ENCODE results near the gene COQ8A. TPM values are rescaled to one million over a fixed set of nuclear protein-coding genes. Genes with fewer than 3 reads are reported as not detected.
"Not testable (repeated sequence)": the region's sequence is repeated elsewhere in the genome, so short reads cannot be mapped to it uniquely, and the experiment has no call there.

COQ8A gene
- total and polyA plus RNA-seq, 5 donors = 130 to 238 (median 201) TPM

DNA sequence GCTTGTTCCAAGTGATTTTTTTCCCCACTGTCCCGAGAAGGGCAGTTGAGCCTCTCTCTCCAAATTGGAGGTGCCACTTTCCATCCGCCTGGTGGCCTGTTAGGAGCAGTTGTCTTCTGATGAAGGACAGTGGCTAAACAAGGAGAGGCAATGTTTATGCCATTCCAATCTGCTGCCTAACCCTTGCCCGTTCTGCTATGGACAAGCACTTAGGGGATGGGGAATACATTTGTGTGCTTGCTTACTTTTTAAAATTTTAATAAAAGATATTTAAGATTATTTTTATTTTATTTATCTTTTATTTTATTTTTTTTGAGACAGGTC lies 12.0 kb downstream of the COQ8A start:
- DNase-seq = no peak
- intact Hi-C loops (cut with DNase I) = no loop called here
- Histone ChIP-seq H3K9me3 (ENCODE audit: control insufficient read depth, low read length) (no peaks in the 10 kb centered on the region), H3K27me3 (ENCODE audit: control insufficient read depth, insufficient read depth) (no peaks in the 10 kb centered on the region), H3K4me3 (ENCODE audit: low read length) (no peak overlapping the region), H3K27ac (ENCODE audit: low read length) (peak overlapping the region; percentile 12), H3K4me1 (ENCODE audit: control insufficient read depth, insufficient read depth, low read length) (peaks cover 3% of the 10 kb centered on the region)
- WGBS = 72% methylated on average over 3 of the region's 3 CpGs
- peak in 1 of 2 donors; percentile 20 for ATAC-seq

DNA sequence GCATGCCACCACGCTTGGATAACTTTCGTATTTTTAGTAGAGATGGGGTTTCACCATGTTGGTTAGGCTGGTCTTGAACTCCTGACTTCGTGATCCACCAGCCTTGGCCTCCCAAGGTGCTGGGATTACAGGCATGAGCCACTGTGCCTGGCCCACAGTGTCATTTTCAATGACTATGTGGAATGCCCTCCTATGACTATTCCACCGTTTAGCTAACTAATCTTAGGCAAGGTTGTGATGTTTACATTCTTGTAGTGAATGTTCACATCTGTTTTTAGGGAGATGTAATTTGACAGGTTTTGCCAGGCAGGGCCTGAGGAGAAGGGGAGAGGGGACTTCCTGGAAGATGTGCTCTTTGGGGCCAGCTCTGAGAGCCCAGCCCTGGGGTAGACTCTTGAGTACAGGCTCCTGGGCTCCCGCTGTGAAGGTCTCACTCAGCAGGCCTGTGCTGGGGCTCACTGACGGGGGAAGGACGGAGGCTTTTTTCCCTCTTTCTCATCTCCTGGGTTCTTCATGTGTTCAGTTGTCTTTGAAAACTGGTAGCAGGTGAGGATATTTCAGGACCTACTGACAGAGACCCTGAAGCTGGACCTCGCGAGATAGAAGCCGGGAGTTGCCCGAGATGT lies 13.2 kb downstream of the COQ8A start:
- DNase-seq (no peak), ATAC-seq (no peak)
- Histone ChIP-seq H3K27me3 (ENCODE audit: control insufficient read depth, insufficient read depth) (no peaks in the 10 kb centered on the region), H3K4me3 (ENCODE audit: low read length) (no peak overlapping the region), H3K27ac (ENCODE audit: low read length) (no peak overlapping the region), H3K9me3 (ENCODE audit: control insufficient read depth, low read length) (no peaks in the 10 kb centered on the region), H3K4me1 (ENCODE audit: control insufficient read depth, insufficient read depth, low read length) (peaks cover 3% of the 10 kb centered on the region)
- 94% methylated on average over 11 of the region's 11 CpGs for WGBS
- intact Hi-C loops (cut with DNase I) = no loop called here

DNA sequence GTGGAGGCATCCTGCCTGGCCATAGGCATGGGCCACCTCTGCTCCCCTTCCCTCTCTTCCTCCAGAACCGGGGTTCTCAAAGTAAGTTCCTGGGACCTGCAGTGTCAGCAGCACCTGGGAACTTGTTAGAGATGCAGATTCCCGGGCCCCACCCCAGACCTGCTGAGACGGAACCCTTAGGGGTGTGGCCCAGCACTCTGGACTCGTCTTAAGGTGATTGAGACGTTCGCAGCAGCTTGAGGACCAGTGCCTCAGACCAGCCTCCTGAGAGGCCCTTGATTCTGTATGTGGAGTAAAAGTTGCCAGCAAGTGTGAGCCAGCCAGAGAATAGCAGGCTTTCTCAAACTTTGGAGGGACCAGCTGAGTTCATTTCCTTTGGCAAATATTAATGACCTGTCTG lies 14.2 kb downstream of the COQ8A start:
- peaks cover 2% of the 10 kb centered on the region for H3K4me1 ChIP-seq (ENCODE audit: control insufficient read depth, insufficient read depth, low read length)
- intact Hi-C loops (cut with DNase I) = no loop called here
- WGBS = 91% methylated on average over 6 of the region's 6 CpGs
- H3K4me3 ChIP-seq (ENCODE audit: low read length) = no peak overlapping the region
- no peaks in the 10 kb centered on the region for H3K27me3 ChIP-seq (ENCODE audit: control insufficient read depth, insufficient read depth)
- no peak overlapping the region for H3K27ac ChIP-seq (ENCODE audit: low read length)
- DNase-seq (no peak), ATAC-seq (no peak)
- H3K9me3 ChIP-seq (ENCODE audit: control insufficient read depth, low read length) = no peaks in the 10 kb centered on the region

DNA sequence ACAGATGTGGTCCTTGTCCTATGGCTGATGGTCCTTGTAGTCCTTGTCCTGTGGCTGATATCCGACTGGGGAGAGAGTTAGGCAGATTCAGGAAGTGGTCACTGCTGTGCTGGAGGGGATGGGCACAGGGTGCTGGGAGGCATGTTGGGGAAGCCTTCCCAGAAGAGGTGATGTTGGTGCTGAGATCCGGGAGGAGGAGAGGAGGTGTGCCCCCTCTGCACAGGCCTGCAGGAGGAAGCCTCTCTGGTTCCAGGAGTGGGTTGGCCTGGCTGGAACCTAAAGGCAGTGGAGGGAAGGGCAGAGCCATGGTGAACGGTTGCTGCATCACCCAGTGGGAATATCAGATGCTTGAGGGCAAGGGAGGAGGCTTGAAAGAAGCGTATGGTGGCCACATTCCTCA lies 14.7 kb downstream of the COQ8A start:
- no peaks in the 10 kb centered on the region for H3K27me3 ChIP-seq (ENCODE audit: control insufficient read depth, insufficient read depth)
- H3K4me1 ChIP-seq (ENCODE audit: control insufficient read depth, insufficient read depth, low read length) = peaks cover 2% of the 10 kb centered on the region
- ATAC-seq = no peak
- no peaks in the 10 kb centered on the region for H3K9me3 ChIP-seq (ENCODE audit: control insufficient read depth, low read length)
- WGBS = 88% methylated on average over 4 of the region's 4 CpGs
- intact Hi-C loops (cut with DNase I) = no loop called here
- no peak overlapping the region for H3K27ac ChIP-seq (ENCODE audit: low read length)
- no peak overlapping the region for H3K4me3 ChIP-seq (ENCODE audit: low read length)
- no peak for DNase-seq

DNA sequence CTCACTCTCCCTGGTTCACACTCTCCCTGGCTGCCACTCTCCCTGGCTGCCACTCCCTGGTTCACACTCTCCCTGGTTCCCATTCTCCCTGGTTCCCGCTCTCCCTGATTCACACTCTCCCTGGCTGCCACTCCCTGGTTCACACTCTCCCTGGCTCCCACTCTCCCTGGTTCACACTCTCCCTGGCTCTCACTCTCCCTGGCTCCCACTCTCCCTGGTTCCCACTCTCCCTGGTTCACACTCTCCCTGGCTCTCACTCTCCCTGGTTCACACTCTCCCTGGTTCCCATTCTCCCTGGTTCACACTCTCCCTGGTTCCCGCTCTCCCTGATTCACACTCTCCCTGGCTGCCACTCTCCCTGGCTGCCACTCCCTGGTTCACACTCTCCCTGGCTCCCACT lies 15.8 kb downstream of the COQ8A start:
- H3K4me3 ChIP-seq (ENCODE audit: low read length); H3K4me1 ChIP-seq (ENCODE audit: control insufficient read depth, insufficient read depth, low read length); H3K9me3 ChIP-seq (ENCODE audit: control insufficient read depth, low read length); H3K27ac ChIP-seq (ENCODE audit: low read length); H3K27me3 ChIP-seq (ENCODE audit: control insufficient read depth, insufficient read depth); ATAC-seq; intact Hi-C loops (cut with DNase I); DNase-seq: not testable (repeated sequence)
- 99% methylated on average over 2 of the region's 2 CpGs for WGBS

DNA sequence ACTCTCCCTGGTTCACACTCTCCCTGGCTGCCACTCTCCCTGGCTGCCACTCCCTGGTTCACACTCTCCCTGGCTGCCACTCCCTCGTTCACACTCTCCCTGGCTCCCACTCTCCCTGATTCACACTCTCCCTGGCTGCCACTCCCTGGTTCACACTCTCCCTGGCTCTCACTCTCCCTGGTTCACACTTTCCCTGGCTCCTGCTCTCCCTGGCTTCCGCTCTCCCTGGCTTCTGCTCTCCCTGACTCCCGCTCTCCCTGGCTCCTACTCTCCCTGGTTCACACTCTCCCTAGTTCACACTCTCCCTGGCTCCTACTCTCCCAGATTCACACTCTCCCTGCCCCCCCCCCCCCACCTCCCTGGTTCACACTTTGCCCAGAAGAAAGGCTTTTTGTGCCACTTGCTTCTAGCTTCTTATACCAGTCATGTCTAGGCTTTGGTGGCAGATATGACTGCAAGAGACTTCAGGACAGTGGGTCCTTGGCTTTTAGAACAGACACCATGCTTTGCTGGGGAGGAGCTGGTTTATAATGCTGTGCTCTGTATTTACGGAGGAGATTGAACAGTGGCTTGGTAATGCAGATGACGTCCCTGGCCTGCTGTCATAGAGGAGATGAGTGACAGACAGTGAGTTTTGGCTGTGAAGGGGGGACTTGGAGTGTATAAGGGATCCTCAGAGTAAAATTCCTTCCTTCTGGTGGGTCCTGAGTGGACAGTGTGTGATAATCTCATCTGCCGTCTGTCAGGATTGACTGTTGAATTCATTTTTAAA lies 17.0 kb downstream of the COQ8A start:
- 83% methylated on average over 6 of the region's 6 CpGs for WGBS
- DNase-seq = no peak
- Histone ChIP-seq H3K27ac (ENCODE audit: low read length) (peak overlapping the region; percentile 69), H3K4me3 (ENCODE audit: low read length) (no peak overlapping the region), H3K27me3 (ENCODE audit: control insufficient read depth, insufficient read depth) (no peaks in the 10 kb centered on the region), H3K4me1 (ENCODE audit: control insufficient read depth, insufficient read depth, low read length) (no peaks in the 10 kb centered on the region), H3K9me3 (ENCODE audit: control insufficient read depth, low read length) (no peaks in the 10 kb centered on the region)
- intact Hi-C loops (cut with DNase I) = no loop called here
- no peak for ATAC-seq

DNA sequence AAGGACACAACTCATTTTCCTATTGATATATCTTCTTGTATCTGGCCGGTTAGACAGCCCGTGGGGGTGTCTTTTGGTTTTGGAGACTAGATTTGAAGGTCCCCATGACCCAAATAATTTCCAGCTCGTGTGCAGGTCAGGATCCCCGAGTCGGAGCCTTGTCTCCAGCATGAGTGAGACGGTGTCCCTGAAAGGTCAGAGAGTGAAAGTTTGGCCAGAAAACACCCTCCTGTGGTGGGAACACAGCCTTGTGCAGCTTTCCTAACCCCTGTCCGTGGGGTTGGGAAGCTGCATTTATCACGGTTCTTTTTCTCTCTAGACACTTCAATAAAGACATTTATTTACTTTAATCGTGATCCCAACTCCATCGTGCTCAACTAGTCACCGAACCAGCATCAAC lies 17.6 kb downstream of the COQ8A start:
- DNase-seq = no peak
- Histone ChIP-seq H3K4me1 (ENCODE audit: control insufficient read depth, insufficient read depth, low read length) (no peaks in the 10 kb centered on the region), H3K27ac (ENCODE audit: low read length) (peak overlapping the region; percentile 69), H3K27me3 (ENCODE audit: control insufficient read depth, insufficient read depth) (no peaks in the 10 kb centered on the region), H3K4me3 (ENCODE audit: low read length) (no peak overlapping the region), H3K9me3 (ENCODE audit: control insufficient read depth, low read length) (no peaks in the 10 kb centered on the region)
- intact Hi-C loops (cut with DNase I) = no loop called here
- peak in 1 of 2 donors; percentile 34 for ATAC-seq
- WGBS = 81% methylated on average over 11 of the region's 11 CpGs

DNA sequence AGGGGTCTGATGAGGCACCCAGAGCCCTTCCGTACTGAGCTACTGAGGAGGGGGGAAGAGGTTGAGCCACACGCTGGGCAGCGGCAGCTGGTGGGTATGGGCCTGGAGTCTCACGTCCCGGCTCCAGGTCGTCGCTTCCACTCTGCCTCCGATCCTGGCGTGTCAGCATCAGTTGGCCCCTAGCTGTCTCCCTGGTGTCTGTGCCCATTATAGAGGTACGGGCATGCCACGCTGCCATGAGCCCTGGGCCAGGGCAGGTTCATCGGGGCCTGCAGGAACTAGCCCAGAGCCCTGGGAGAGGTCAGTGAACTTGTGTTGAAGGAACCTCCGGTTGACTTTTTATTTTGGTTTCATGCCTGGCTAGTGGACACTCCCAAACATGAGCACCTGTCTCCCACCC lies 18.2 kb downstream of the COQ8A start:
- ATAC-seq = no peak
- Histone ChIP-seq H3K4me1 (ENCODE audit: control insufficient read depth, insufficient read depth, low read length) (no peaks in the 10 kb centered on the region), H3K9me3 (ENCODE audit: control insufficient read depth, low read length) (no peaks in the 10 kb centered on the region), H3K4me3 (ENCODE audit: low read length) (no peak overlapping the region), H3K27me3 (ENCODE audit: control insufficient read depth, insufficient read depth) (no peaks in the 10 kb centered on the region), H3K27ac (ENCODE audit: low read length) (no peak overlapping the region)
- no peak for DNase-seq
- intact Hi-C loops (cut with DNase I) = no loop called here
- 96% methylated on average over 13 of the region's 13 CpGs for WGBS

DNA sequence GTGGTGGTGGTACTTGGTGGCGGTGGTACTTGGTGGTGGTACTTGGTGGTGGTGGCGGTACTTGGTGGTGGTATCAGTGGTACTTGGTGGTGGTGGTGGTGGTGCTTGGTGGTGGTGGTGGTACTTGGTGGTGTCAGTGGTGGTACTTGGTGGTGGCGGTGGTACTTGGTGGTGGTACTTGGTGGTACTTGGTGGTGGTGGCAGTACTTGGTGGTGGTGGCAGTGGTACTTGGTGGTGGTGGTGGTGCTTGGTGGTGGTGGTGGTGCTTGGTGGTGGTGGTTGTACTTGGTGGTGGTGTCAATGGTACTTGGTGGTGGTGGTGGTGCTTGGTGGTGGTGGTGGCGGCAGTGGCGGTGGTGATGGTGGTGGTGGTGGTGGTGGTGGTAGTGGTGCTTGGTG lies 20.2 kb downstream of the COQ8A start:
- Histone ChIP-seq H3K9me3 (ENCODE audit: control insufficient read depth, low read length) (no peaks in the 10 kb centered on the region), H3K4me1 (ENCODE audit: control insufficient read depth, insufficient read depth, low read length) (peaks cover 2% of the 10 kb centered on the region), H3K4me3 (ENCODE audit: low read length) (no peak overlapping the region), H3K27ac (ENCODE audit: low read length) (no peak overlapping the region), H3K27me3 (ENCODE audit: control insufficient read depth, insufficient read depth) (no peaks in the 10 kb centered on the region)
- DNase-seq (no peak), ATAC-seq (peak in 1 of 2 donors; percentile 5)
- WGBS = 80% methylated on average over 5 of the region's 5 CpGs
- intact Hi-C loops (cut with DNase I) = no loop called here

DNA sequence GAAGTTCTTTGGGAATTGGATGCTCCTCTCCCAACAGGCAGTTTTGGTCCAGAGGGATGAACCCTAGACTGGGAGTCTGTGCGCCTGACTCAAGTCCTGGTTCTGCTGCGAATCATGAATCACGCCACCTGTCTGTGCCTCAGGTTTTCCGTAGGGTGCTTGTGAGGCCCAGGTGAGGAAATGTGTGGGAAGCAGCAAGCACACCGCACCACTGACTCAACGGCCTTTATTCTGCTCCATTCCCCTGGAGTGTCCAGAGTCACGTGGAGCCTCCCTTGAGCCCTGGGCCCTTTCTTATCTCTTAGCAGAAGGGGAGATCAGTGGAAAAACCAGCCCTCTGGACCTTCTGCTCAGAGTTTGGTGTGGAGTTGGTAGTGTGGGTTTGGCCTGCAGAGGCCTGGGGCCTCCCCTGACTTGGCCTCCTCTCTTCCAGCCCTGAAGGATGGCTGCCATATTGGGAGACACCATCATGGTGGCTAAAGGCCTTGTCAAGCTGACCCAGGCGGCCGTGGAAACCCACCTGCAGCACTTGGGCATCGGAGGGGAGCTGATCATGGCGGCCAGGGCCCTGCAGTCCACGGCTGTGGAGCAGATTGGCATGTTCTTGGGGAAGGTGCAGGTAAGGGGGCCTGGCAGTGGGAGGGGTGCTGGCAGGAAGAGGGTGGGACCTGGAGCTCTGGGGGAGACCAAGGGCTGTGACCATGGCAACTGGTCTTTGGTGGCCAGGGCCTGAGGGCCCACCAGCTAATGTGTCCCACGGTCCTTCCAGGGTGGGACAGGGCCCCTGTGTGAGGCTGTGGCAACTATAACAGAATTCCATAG lies 21.1 kb downstream of the COQ8A start:
- H3K4me3 ChIP-seq (ENCODE audit: low read length) = no peak overlapping the region
- H3K27me3 ChIP-seq (ENCODE audit: control insufficient read depth, insufficient read depth) = no peaks in the 10 kb centered on the region
- H3K27ac ChIP-seq (ENCODE audit: low read length) = no peak overlapping the region
- DNase-seq (no peak), ATAC-seq (no peak)
- WGBS = 95% methylated on average over 13 of the region's 13 CpGs
- intact Hi-C loops (cut with DNase I) = no loop called here
- peaks cover 2% of the 10 kb centered on the region for H3K4me1 ChIP-seq (ENCODE audit: control insufficient read depth, insufficient read depth, low read length)
- H3K9me3 ChIP-seq (ENCODE audit: control insufficient read depth, low read length) = no peaks in the 10 kb centered on the region

All from right cardiac atrium (tissue), 5 donors.